ENCODE data around the gene OR2Z1.
"Not testable (repeated sequence)": the region's sequence is repeated elsewhere in the genome, so short reads cannot be mapped to it uniquely, and the experiment has no call there.

The OR2Z1 gene

GRCh38 chr19:8703223-8703622 is 18.2 kb upstream of the OR2Z1 start:
- TF ChIP-seq CTCF (IDR thresholded peaks at IDR 0.05), result no peak
- no peak for TF ChIP-seq ZFX (IDR thresholded peaks at IDR 0.05; ENCODE audit: borderline replicate concordance)
- H3K27ac ChIP-seq, result no peak overlapping the region

GRCh38 chr19:8705304-8705703 is 16.1 kb upstream of the OR2Z1 start:
- H3K27ac ChIP-seq, result not testable (repeated sequence)

GRCh38 chr19:8705742-8706141 is 15.7 kb upstream of the OR2Z1 start:
- TF ChIP-seq ZFX (IDR thresholded peaks at IDR 0.05; ENCODE audit: borderline replicate concordance) (no peak), CTCF (IDR thresholded peaks at IDR 0.05) (no peak)
- no peak overlapping the region for H3K27ac ChIP-seq

- not testable (repeated sequence) for H3K27ac ChIP-seq
Observed at GRCh38 chr19:8710337-8710736, 11.1 kb upstream of the OR2Z1 start.

- TF ChIP-seq ZFX (IDR thresholded peaks at IDR 0.05; ENCODE audit: borderline replicate concordance) (no peak), CTCF (IDR thresholded peaks at IDR 0.05) (no peak)
Observed at GRCh38 chr19:8722032-8722431, 598 bp downstream of the OR2Z1 start.

GRCh38 chr19:8724276-8724675 is 2.8 kb downstream of the OR2Z1 start:
- TF ChIP-seq CTCF (IDR thresholded peaks at IDR 0.05) (no peak), ZFX (IDR thresholded peaks at IDR 0.05; ENCODE audit: borderline replicate concordance) (no peak)
- no peak overlapping the region for H3K27ac ChIP-seq

More at GRCh38 chr19:8722032-8722431, 598 bp downstream of the OR2Z1 start:
- H3K27ac ChIP-seq, result no peak overlapping the region

- H3K27ac ChIP-seq, result no peak overlapping the region
- no peak for TF ChIP-seq ZFX (IDR thresholded peaks at IDR 0.05; ENCODE audit: borderline replicate concordance)
- no peak for TF ChIP-seq CTCF (IDR thresholded peaks at IDR 0.05)
Observed at GRCh38 chr19:8731428-8732169, 10.2 kb downstream of the OR2Z1 start.

GRCh38 chr19:8738377-8738776 is 16.9 kb downstream of the OR2Z1 start:
- H3K27ac ChIP-seq, result no peak overlapping the region
- TF ChIP-seq CTCF (IDR thresholded peaks at IDR 0.05) (no peak), ZFX (IDR thresholded peaks at IDR 0.05; ENCODE audit: borderline replicate concordance) (no peak)

GRCh38 chr19:8739291-8740065 is 18.0 kb downstream of the OR2Z1 start:
- H3K27ac ChIP-seq, result not testable (repeated sequence)

- not testable (repeated sequence) for H3K27ac ChIP-seq
Observed at GRCh38 chr19:8767257-8767656, 45.8 kb downstream of the OR2Z1 start.

GRCh38 chr19:8769265-8769664 is 47.8 kb downstream of the OR2Z1 start:
- not testable (repeated sequence) for H3K27ac ChIP-seq

GRCh38 chr19:8773587-8773986 is 52.2 kb downstream of the OR2Z1 start:
- H3K27ac ChIP-seq, result not testable (repeated sequence)

All from 22Rv1 (cell line).